Measurements from ENCODE around the gene SH2B3.
"Not testable (repeated sequence)": the region's sequence is repeated elsewhere in the genome, so short reads cannot be mapped to it uniquely, and the experiment has no call there.

Gene SH2B3

GRCh38 chr12:111467092-111467856 is 61.6 kb downstream of the SH2B3 start:
- peak; percentile 2 for DNase-seq

GRCh38 chr12:111467857-111468241 is 62.1 kb downstream of the SH2B3 start:
- DNase-seq, result no peak

GRCh38 chr12:111469401-111469800 is 63.7 kb downstream of the SH2B3 start:
- DNase-seq, result no peak

GRCh38 chr12:111471236-111471635 is 65.5 kb downstream of the SH2B3 start:
- no peak for DNase-seq

GRCh38 chr12:111482462-111482861 is 76.7 kb downstream of the SH2B3 start:
- no peak for DNase-seq

GRCh38 chr12:111488271-111488670 is 82.5 kb downstream of the SH2B3 start:
- no peak for DNase-seq

GRCh38 chr12:111488798-111489197 is 83.1 kb downstream of the SH2B3 start:
- peak; percentile 0 for DNase-seq

- not testable (repeated sequence) for DNase-seq
These were observed 87.3 kb downstream of the SH2B3 start for GRCh38 chr12:111492979-111493378.

- no peak for DNase-seq
These were observed 89.0 kb downstream of the SH2B3 start for GRCh38 chr12:111494676-111495075.
